HG03025 (cell line): ENCODE data around the gene AKAP13.
"Not testable (repeated sequence)": the region's sequence is repeated elsewhere in the genome, so short reads cannot be mapped to it uniquely, and the experiment has no call there.

Experiments
- ATAC-seq: cut with Tn5 transposase; IDR thresholded peaks from one replicate; pipeline ENCODE4 v1.9.1; 2021; ENCODE audit warnings: mild to moderate bottlenecking, moderate library complexity; ENCODE audit not compliant: unreplicated experiment, low FRiP score

AKAP13 gene

GRCh38 chr15:85347264-85348047 is 32.9 kb upstream of the AKAP13 start:
- ATAC-seq, result not testable (repeated sequence)

GRCh38 chr15:85348048-85348766 is 32.2 kb upstream of the AKAP13 start:
- not testable (repeated sequence) for ATAC-seq

DNA sequence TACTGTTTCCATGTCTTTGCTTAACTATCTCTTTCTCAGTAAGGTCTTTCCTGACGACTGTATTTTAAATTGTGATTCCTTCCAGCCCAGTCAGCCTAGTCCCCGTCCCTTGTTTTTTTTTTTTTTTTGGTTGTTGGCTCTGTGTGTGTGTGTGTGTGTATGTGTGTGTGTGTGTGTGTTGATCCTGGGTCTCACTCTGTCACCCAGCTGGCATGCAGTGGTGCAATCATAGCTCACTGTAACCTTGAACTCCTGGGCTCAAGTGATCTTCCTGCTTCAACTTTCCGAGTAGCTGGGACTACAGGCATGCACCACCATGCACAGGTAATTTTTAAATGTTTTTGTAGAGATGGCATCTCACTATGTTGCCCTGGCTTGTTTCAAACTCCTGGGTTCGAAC is 31.3 kb upstream of the AKAP13 start:
- not testable (repeated sequence) for ATAC-seq

- ATAC-seq, result no peak
Measured at GRCh38 chr15:85350395-85350794, 30.0 kb upstream of the AKAP13 start.

- not testable (repeated sequence) for ATAC-seq
Measured at GRCh38 chr15:85351501-85351900, 28.9 kb upstream of the AKAP13 start.

DNA sequence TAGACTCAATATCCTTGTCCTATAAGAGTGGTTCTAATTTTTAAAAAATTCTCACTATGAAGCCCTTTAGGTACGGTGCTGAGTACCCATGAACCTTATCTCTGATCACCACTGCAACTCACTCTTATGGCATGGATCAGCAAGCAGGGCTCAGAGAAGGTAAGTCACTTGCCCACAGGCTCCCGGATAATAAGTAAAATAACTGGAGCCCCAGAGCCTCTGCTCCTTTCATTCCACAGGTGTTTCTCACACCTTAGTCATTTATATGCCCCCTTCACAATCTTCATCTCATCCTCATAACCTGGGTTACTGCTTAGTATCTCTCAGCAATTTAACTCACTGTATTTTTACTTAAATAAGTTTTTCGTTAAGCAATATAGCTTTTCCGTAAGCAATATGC is 28.4 kb upstream of the AKAP13 start:
- no peak for ATAC-seq

DNA sequence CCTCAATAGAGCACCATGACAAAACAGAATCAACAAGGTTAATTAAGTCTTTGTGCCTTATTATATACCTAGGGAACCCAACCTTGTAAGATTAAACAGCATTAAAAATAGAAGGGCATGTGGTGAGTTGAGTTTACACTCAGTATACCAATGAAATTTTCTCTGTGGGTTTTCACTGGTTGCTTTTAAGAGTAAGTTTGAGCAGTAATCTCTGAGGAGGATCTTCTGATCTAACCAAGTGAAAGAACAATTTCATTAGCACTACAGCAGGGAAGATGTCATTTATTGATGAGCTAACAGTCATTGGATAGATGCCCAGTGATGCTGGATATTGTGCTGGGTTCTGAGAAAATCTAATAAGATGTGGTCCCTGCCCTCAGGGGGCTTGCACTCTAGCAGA is 26.9 kb upstream of the AKAP13 start:
- ATAC-seq, result no peak

- no peak for ATAC-seq
Measured at GRCh38 chr15:85354461-85354860, 25.9 kb upstream of the AKAP13 start.

GRCh38 chr15:85354948-85355347 is 25.5 kb upstream of the AKAP13 start:
- ATAC-seq, result no peak

GRCh38 chr15:85356276-85356675 is 24.1 kb upstream of the AKAP13 start:
- ATAC-seq, result no peak

- ATAC-seq, result peak; percentile 91
Measured at GRCh38 chr15:85361323-85361722, 19.1 kb upstream of the AKAP13 start.

DNA sequence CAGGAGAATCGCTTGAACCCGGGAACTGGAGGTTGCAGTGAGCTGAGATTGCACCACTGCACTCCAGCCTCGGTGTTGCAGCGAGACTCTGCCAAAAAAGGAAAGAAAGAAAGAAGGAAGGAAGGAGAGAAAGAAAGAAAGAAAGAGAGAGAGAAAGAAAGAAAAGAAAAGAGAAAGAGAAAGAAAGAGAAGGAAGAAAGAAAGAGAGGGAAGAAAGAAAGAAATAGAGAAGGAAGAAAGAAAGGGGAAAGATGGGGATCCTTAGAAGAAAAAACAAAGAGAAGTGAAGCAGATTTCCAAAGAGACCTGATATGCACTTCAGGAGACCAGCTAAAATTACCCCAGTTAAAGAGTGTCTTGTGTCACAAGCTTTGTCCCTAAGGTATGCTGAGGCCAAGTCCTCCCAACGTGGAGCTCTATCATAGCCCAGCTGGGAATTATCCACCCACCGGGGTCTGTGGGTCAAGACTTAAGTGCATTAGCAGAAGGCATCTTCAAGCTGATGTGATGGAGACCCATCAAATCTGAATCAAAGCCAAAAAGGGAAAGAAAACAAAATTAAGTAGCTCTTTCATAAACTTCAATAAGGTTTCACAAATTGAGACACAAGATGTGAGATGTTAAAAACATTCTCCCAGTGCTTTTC is 17.8 kb upstream of the AKAP13 start:
- ATAC-seq, result no peak

- ATAC-seq, result no peak
Measured at GRCh38 chr15:85365980-85366379, 14.4 kb upstream of the AKAP13 start.

GRCh38 chr15:85367741-85368140 is 12.7 kb upstream of the AKAP13 start:
- no peak for ATAC-seq

GRCh38 chr15:85374831-85375230 is 5.6 kb upstream of the AKAP13 start:
- no peak for ATAC-seq

DNA sequence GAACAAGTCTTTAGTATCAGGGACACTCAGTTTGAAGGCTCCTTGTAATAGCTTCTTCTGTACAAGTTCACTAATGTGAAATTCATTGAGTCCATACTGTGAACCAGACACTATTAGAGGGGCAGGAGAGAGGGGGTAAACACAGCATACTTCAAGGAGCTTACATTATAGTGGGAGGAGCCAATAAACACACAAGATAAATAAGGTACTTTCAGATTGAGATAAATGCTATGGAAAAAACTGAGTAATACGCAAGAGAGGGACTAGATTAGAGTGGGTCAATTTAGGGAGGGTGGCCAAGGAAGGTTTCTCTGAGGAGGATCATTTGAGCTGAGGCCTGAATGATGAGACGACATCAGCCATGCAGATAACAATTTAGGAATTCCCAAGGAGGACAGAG is 3.1 kb upstream of the AKAP13 start:
- ATAC-seq, result no peak

GRCh38 chr15:85377986-85378385 is 2.4 kb upstream of the AKAP13 start:
- ATAC-seq, result no peak

DNA sequence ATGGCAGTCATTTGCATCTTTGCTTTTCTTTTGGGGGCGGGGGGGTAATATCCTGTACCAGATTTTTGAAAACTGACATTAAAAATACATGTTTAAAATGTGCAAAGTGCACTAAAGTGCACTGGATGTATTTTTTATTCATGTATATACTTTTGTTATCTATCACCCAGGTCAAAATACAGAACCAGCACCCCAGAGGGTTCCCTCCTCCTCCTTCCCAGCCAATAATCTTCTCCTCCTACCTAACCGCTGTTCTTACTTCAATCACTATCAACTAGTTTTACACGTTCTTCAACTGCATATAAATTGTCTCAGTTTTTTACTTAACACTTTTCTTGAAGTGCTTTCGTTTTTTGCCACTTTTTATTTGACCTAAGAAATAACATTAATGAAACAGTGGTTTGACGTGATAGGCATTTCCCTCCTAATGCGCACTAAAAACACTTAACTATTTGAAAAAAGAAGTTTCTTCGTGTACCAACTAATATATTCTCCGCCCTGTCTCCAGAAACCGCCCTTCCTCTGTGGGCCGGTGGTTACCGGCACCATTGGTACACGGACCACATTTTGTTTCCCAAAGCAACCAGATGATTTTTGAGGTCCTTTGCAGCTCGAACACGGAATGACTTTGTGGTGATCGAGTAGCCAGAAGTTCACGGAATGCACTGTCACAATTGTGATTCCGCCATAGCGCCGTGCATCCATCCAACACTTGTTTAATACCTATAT is 836 bp upstream of the AKAP13 start:
- ATAC-seq, result no peak

DNA sequence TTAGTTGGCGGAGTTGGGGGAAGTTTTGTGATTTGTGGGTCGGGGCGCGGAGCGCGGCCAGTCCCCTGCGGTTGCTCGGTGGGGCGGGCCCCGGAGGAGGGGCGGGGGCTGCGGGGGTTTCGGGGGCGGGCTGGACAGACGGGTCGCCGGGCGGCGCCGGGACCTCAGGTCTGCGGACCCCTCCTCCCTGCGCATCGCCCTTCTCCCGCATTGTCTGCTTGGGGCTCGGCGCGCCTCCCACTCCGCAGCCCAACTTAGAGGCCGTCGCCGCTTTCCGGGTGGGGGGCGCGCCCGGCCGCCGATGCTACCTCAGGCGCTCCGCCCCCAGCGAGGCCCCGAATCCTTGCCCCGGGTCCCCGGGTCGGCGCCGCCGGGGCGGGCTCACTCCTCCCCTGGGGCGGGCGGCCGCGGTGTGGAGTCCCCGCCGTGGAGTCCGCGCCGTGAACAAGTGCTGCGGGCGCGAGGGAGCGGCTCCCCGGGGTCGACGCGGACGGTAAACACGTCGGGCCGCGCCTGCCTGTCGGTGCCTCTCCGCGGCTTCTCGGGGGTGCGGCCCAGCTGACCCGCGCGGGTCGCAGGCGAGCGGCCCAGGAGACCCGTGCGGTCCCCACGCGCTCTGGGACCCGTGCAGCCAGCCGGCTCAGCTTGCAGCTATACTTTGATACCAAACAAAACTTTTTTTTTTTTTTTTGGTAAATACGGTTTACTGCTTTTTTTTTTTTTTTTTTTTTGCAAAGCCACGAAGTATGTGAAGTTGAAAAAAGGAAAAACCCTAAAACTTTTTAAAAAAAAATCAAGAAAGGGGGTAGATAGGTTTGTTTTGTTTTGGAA is 624 bp downstream of the AKAP13 start:
- peak; percentile 31 for ATAC-seq
